Amygdala (tissue), 56 donors: ENCODE data around the gene NREP.

Source experiments
- DNase-seq, 56 donors: peaks; one replicate each; lab custom pipeline; 2025; lab: John Stamatoyannopoulos, UW

Gene NREP

GRCh38 chr5:111699324-111699723, 57.7 kb downstream of the NREP start:
- no peak for DNase-seq

GRCh38 chr5:111697881-111698757, 58.9 kb downstream of the NREP start:
- peak in 9 of 56 donors; percentile 1 to 45 (median 14) for DNase-seq

GRCh38 chr5:111697215-111697614, 59.8 kb downstream of the NREP start:
- DNase-seq: peak in 8 of 56 donors; percentile 3 to 36 (median 20)

GRCh38 chr5:111695991-111696390, 61.0 kb downstream of the NREP start:
- no peak for DNase-seq

- no peak for DNase-seq
Observed at GRCh38 chr5:111694133-111694532, 62.9 kb downstream of the NREP start.

- DNase-seq: no peak
Observed at GRCh38 chr5:111691914-111692313, 65.1 kb downstream of the NREP start.

GRCh38 chr5:111691508-111691907, 65.5 kb downstream of the NREP start:
- DNase-seq: no peak

- DNase-seq: no peak
Observed at GRCh38 chr5:111689357-111689935, 67.5 kb downstream of the NREP start.

- DNase-seq: no peak
Observed at GRCh38 chr5:111685969-111686368, 71.0 kb downstream of the NREP start.

GRCh38 chr5:111682641-111683040, 74.4 kb downstream of the NREP start:
- DNase-seq: peak in 1 of 56 donors; percentile 31

- no peak for DNase-seq
Observed at GRCh38 chr5:111682121-111682520, 74.9 kb downstream of the NREP start.

GRCh38 chr5:111681414-111682120, 75.4 kb downstream of the NREP start:
- no peak for DNase-seq

- DNase-seq: no peak
Observed at GRCh38 chr5:111680737-111681413, 76.1 kb downstream of the NREP start.

- DNase-seq: no peak
Observed at GRCh38 chr5:111679611-111680010, 77.4 kb downstream of the NREP start.
